ENCODE results near the gene LRP1B.

GRCh38 chr2:140526575-140526974 lies 1604.2 kb downstream of the LRP1B start:
- TF ChIP-seq EZH2phosphoT487 (IDR thresholded peaks at IDR 0.05; ENCODE audit: borderline replicate concordance) (no peak), CTCF (conservative IDR thresholded peaks at IDR 0.05; ENCODE audit: low read length) (no peak)
